ENCODE measurements around the gene PC.

DNA sequence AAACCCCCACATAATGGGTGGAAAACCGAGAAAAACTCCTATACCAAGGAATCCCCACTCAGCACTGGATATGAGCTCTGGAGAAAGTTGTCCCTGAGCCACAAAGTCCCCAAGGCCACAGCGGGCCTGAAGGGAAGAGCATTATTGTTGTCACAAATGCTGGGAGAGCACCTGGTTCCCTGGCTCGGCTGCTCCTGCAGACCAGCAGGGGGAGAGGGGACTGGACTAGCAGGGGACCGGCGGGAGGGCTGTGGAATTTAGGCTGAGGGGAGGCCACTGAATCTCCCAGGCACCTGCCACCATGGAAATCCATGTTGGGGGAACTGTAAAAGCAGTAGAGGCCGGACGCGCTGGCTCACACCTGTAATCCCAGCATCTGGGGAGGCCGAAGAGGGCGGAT lies 7.0 kb downstream of the PC start:
- TF ChIP-seq CTCF (IDR thresholded peaks at IDR 0.05; ENCODE audit: low read length) = no peak
- no peak for TF ChIP-seq EZH2phosphoT487 (IDR thresholded peaks at IDR 0.05; ENCODE audit: low read length)
- no peak for TF ChIP-seq EZH2 (optimal IDR thresholded peaks at IDR 0.05; ENCODE audit: low read depth, low read length)

Measured in MM.1S (cell line).